Vagina (tissue), 2 donors: Measurements from ENCODE around the gene MTHFD1L.
"Not testable (repeated sequence)": the region's sequence is repeated elsewhere in the genome, so short reads cannot be mapped to it uniquely, and the experiment has no call there.

ENCODE experiments used
- CTCF ChIP-seq, 3 experiments: fragments of 450-650 bp in 2 of 3; fragments of 200-600 bp in 1 of 3; sonication (generic) in 1 of 3; IDR thresholded peaks; one replicate each; pipeline ENCODE4 v1.5.1; 2017 to 2019; ENCODE audit warnings: antibody characterized with exemption in 3 of 3, mild to moderate bottlenecking in 2 of 3, moderate library complexity in 2 of 3
- POLR2A ChIP-seq, 2 donors: fragments of 450-650 bp; IDR thresholded peaks; one replicate each; pipeline ENCODE4 v1.6.1; 2017; ENCODE audit warnings: antibody characterized with exemption in 2 of 2, mild to moderate bottlenecking in 2 of 2, moderate library complexity in 2 of 2
- POLR2AphosphoS5 ChIP-seq, 2 donors: sonication (generic); formaldehyde crosslinking; IDR thresholded peaks; one replicate each; pipeline ENCODE4 v1.9.0; 2017; ENCODE audit warnings: antibody characterized with exemption in 2 of 2, mild to moderate bottlenecking in 2 of 2, low read depth in 1 of 2; ENCODE audit not compliant: insufficient read depth in 1 of 2

- not testable (repeated sequence) for TF ChIP-seq POLR2A (IDR thresholded peaks at IDR 0.05); CTCF (IDR thresholded peaks at IDR 0.05); POLR2AphosphoS5 (IDR thresholded peaks at IDR 0.05; ENCODE audit: insufficient read depth in 1 of 2, low read depth in 1 of 2)
Measured at GRCh38 chr6:150855171-150855570, 10.3 kb upstream of the MTHFD1L start.
